ENCODE results near the gene ZNF491. TPM values are rescaled to one million over a fixed set of nuclear protein-coding genes. Genes with fewer than 3 reads are reported as not detected.

Gene ZNF491
- total and polyA plus RNA-seq, 2 of the 8 experiments (the other 6 are each of a cell fraction or from before 2014, with no cell fraction given) = 0.18 to 0.78 TPM

GRCh38 chr19:11763611-11764010 lies 34.7 kb upstream of the ZNF491 start (continued):
- TF ChIP-seq TCF12 (IDR thresholded peaks at IDR 0.05; ENCODE audit: low read depth, low read length) = no peak
- no peak for TF ChIP-seq CTBP2 (IDR thresholded peaks at IDR 0.05; ENCODE audit: borderline replicate concordance, insufficient read depth, insufficient read length, low read length)
- no peak for TF ChIP-seq BCL11A (IDR thresholded peaks at IDR 0.05; ENCODE audit: low read depth in 2 of 2, low read length in 2 of 2)
- TF ChIP-seq HDAC2 (IDR thresholded peaks at IDR 0.05; ENCODE audit: borderline replicate concordance in 1 of 2, low read depth in 2 of 2, low read length in 2 of 2) = no peak
- no peak for TF ChIP-seq SAP30 (IDR thresholded peaks at IDR 0.05; ENCODE audit: insufficient read depth, insufficient replicate concordance, low read length)
- no peak for TF ChIP-seq FOSL1 (IDR thresholded peaks at IDR 0.05; ENCODE audit: insufficient read depth, low read depth, low read length)
- no peak for TF ChIP-seq CREB1 (IDR thresholded peaks at IDR 0.05)
- no peak for TF ChIP-seq USF2 (IDR thresholded peaks at IDR 0.05; ENCODE audit: low read length)

All from H1 (cell line).